Memory B cell (primary cell): ENCODE results near the gene ING5.

Experiments
- ATAC-seq: fragments of 150-1000 bp; cut with Tn5 transposase; 2 replicates; pipeline ENCODE4 v1.10.0; 2021; ENCODE audit warnings: low read depth, mild to moderate bottlenecking, moderate library complexity
- DNase-seq, 2 donors: peaks; one replicate each; pipeline ENCODE4 v3.0.0; 2022; ENCODE audit warnings: low spot score in 2 of 2
- H3K27ac Mint-ChIP-seq: one replicate; pipeline ENCODE4 v1.8.0; 2022; ENCODE audit warnings: mild to moderate bottlenecking, moderate library complexity, mixed read lengths
- H3K27me3 Mint-ChIP-seq: one replicate; pipeline ENCODE4 v1.8.0; 2022; ENCODE audit warnings: mixed read lengths
- H3K36me3 Mint-ChIP-seq: one replicate; pipeline ENCODE4 v1.8.0; 2022; ENCODE audit warnings: mild to moderate bottlenecking, mixed read lengths
- H3K4me1 Mint-ChIP-seq: one replicate; pipeline ENCODE4 v1.8.0; 2022; ENCODE audit warnings: mixed read lengths
- H3K4me3 Mint-ChIP-seq: one replicate; pipeline ENCODE4 v1.8.0; 2022; ENCODE audit warnings: mild to moderate bottlenecking, moderate library complexity, mixed read lengths
- H3K9me3 Mint-ChIP-seq: one replicate; pipeline ENCODE4 v1.8.0; 2022; ENCODE audit warnings: mixed read lengths

ING5 gene

GRCh38 chr2:241666627-241667400 lies 35.0 kb upstream of the ING5 start:
- ATAC-seq (no peak), DNase-seq (no peak)
- Mint-ChIP-seq H3K4me3 (no peak overlapping the region), H3K27me3 (no peaks in the 10 kb centered on the region), H3K4me1 (no peaks in the 10 kb centered on the region), H3K27ac (no peak overlapping the region), H3K9me3 (no peaks in the 10 kb centered on the region), H3K36me3 (peaks cover 9% of the 10 kb centered on the region)

- ATAC-seq: no peak
- Mint-ChIP-seq H3K4me3 (no peak overlapping the region), H3K9me3 (no peaks in the 10 kb centered on the region), H3K4me1 (no peaks in the 10 kb centered on the region), H3K36me3 (peaks cover 10% of the 10 kb centered on the region), H3K27ac (no peak overlapping the region), H3K27me3 (no peaks in the 10 kb centered on the region)
- no peak for DNase-seq
Measured at GRCh38 chr2:241668354-241668753, 33.5 kb upstream of the ING5 start.

- Mint-ChIP-seq H3K9me3 (no peaks in the 10 kb centered on the region), H3K27me3 (no peaks in the 10 kb centered on the region), H3K27ac (no peak overlapping the region), H3K4me1 (no peaks in the 10 kb centered on the region), H3K4me3 (no peak overlapping the region), H3K36me3 (peaks cover 10% of the 10 kb centered on the region)
- ATAC-seq (no peak), DNase-seq (no peak)
Measured at GRCh38 chr2:241668839-241669238, 33.0 kb upstream of the ING5 start.

GRCh38 chr2:241670333-241671110 lies 31.3 kb upstream of the ING5 start:
- peaks cover 10% of the 10 kb centered on the region for H3K36me3 Mint-ChIP-seq

GRCh38 chr2:241671457-241672240 lies 30.2 kb upstream of the ING5 start:
- DNase-seq (no peak), ATAC-seq (no peak)
- Mint-ChIP-seq H3K4me1 (no peaks in the 10 kb centered on the region), H3K4me3 (no peak overlapping the region), H3K36me3 (peaks cover 10% of the 10 kb centered on the region), H3K9me3 (no peaks in the 10 kb centered on the region), H3K27ac (no peak overlapping the region), H3K27me3 (no peaks in the 10 kb centered on the region)

More at GRCh38 chr2:241670333-241671110, 31.3 kb upstream of the ING5 start:
- Mint-ChIP-seq H3K4me1 (no peaks in the 10 kb centered on the region), H3K27me3 (no peaks in the 10 kb centered on the region), H3K4me3 (no peak overlapping the region), H3K27ac (no peak overlapping the region), H3K9me3 (no peaks in the 10 kb centered on the region)
- DNase-seq (no peak), ATAC-seq (no peak)

- Mint-ChIP-seq H3K27ac (no peak overlapping the region), H3K4me1 (no peaks in the 10 kb centered on the region)
- ATAC-seq: no peak
Measured at GRCh38 chr2:241672243-241673188, 29.3 kb upstream of the ING5 start.

GRCh38 chr2:241673189-241673663 lies 28.6 kb upstream of the ING5 start:
- no peaks in the 10 kb centered on the region for H3K4me1 Mint-ChIP-seq
- no peaks in the 10 kb centered on the region for H3K9me3 Mint-ChIP-seq
- ATAC-seq (no peak), DNase-seq (no peak)
- H3K36me3 Mint-ChIP-seq: peaks cover 7% of the 10 kb centered on the region
- H3K4me3 Mint-ChIP-seq: no peak overlapping the region
- no peaks in the 10 kb centered on the region for H3K27me3 Mint-ChIP-seq
- H3K27ac Mint-ChIP-seq: no peak overlapping the region

More at GRCh38 chr2:241672243-241673188, 29.3 kb upstream of the ING5 start:
- Mint-ChIP-seq H3K9me3 (no peaks in the 10 kb centered on the region), H3K27me3 (no peaks in the 10 kb centered on the region), H3K4me3 (no peak overlapping the region), H3K36me3 (peaks cover 12% of the 10 kb centered on the region)
- DNase-seq: no peak

- Mint-ChIP-seq H3K4me3 (no peak overlapping the region), H3K4me1 (no peaks in the 10 kb centered on the region), H3K27ac (no peak overlapping the region), H3K9me3 (no peaks in the 10 kb centered on the region), H3K36me3 (peaks cover 6% of the 10 kb centered on the region), H3K27me3 (no peaks in the 10 kb centered on the region)
- DNase-seq (no peak), ATAC-seq (no peak)
Measured at GRCh38 chr2:241673797-241674725, 27.8 kb upstream of the ING5 start.

GRCh38 chr2:241675885-241676284 lies 26.0 kb upstream of the ING5 start:
- H3K27ac Mint-ChIP-seq: no peak overlapping the region
- ATAC-seq (no peak), DNase-seq (no peak)
- no peaks in the 10 kb centered on the region for H3K9me3 Mint-ChIP-seq
- H3K4me3 Mint-ChIP-seq: no peak overlapping the region
- no peaks in the 10 kb centered on the region for H3K27me3 Mint-ChIP-seq
- H3K4me1 Mint-ChIP-seq: peaks cover 2% of the 10 kb centered on the region
- H3K36me3 Mint-ChIP-seq: peaks cover 12% of the 10 kb centered on the region

- Mint-ChIP-seq H3K27ac (no peak overlapping the region), H3K36me3 (peaks cover 12% of the 10 kb centered on the region)
Measured at GRCh38 chr2:241676665-241677064, 25.2 kb upstream of the ING5 start.

GRCh38 chr2:241677392-241677791 lies 24.4 kb upstream of the ING5 start:
- H3K4me3 Mint-ChIP-seq: no peak overlapping the region
- DNase-seq (no peak), ATAC-seq (no peak)
- H3K27ac Mint-ChIP-seq: no peak overlapping the region
- H3K4me1 Mint-ChIP-seq: peaks cover 2% of the 10 kb centered on the region
- peaks cover 12% of the 10 kb centered on the region for H3K36me3 Mint-ChIP-seq
- no peaks in the 10 kb centered on the region for H3K27me3 Mint-ChIP-seq
- H3K9me3 Mint-ChIP-seq: no peaks in the 10 kb centered on the region

More at GRCh38 chr2:241676665-241677064, 25.2 kb upstream of the ING5 start:
- no peak for ATAC-seq
- DNase-seq: no peak
- H3K4me1 Mint-ChIP-seq: peaks cover 2% of the 10 kb centered on the region
- H3K27me3 Mint-ChIP-seq: no peaks in the 10 kb centered on the region
- H3K4me3 Mint-ChIP-seq: no peak overlapping the region
- H3K9me3 Mint-ChIP-seq: no peaks in the 10 kb centered on the region

GRCh38 chr2:241678307-241678706 lies 23.5 kb upstream of the ING5 start:
- Mint-ChIP-seq H3K27ac (no peak overlapping the region), H3K4me3 (no peak overlapping the region), H3K36me3 (peaks cover 12% of the 10 kb centered on the region), H3K4me1 (peaks cover 2% of the 10 kb centered on the region), H3K9me3 (no peaks in the 10 kb centered on the region), H3K27me3 (no peaks in the 10 kb centered on the region)
- no peak for DNase-seq
- no peak for ATAC-seq
